Measurements from ENCODE around the gene DDA1.

The DDA1 gene

GRCh38 chr19:17330262-17331044 lies 21.1 kb downstream of the DDA1 start:
- DNase-seq, result no peak

- no peak for DNase-seq
Measured at GRCh38 chr19:17331045-17331558, 21.7 kb downstream of the DDA1 start.

- DNase-seq, result no peak
Measured at GRCh38 chr19:17332360-17332676, 23.0 kb downstream of the DDA1 start.

- DNase-seq, result peak; percentile 42
Measured at GRCh38 chr19:17332677-17333581, 23.6 kb downstream of the DDA1 start.

GRCh38 chr19:17333611-17334413 lies 24.4 kb downstream of the DDA1 start:
- DNase-seq, result peak; percentile 78

- DNase-seq, result peak; percentile 100
Measured at GRCh38 chr19:17334414-17335409, 25.3 kb downstream of the DDA1 start, which contains the start of gene ANO8. TSS of gene ANO8 (minus strand) at chr19:17334855. CDS start at chr19:17334670, 185 bp downstream.

GRCh38 chr19:17335575-17335974 lies 26.2 kb downstream of the DDA1 start:
- no peak for DNase-seq

- DNase-seq, result peak; percentile 99
Measured at GRCh38 chr19:17336872-17337674, 27.7 kb downstream of the DDA1 start, which contains the start of gene GTPBP3. TSS of gene GTPBP3 (plus strand) at chr19:17337553. CDS start at chr19:17337612, 59 bp downstream.

GRCh38 chr19:17337675-17338432 lies 28.5 kb downstream of the DDA1 start:
- no peak for DNase-seq

GRCh38 chr19:17338433-17339078 lies 29.2 kb downstream of the DDA1 start:
- no peak for DNase-seq

GRCh38 chr19:17339088-17339741 lies 29.9 kb downstream of the DDA1 start:
- DNase-seq, result no peak

GRCh38 chr19:17340302-17340870 lies 31.0 kb downstream of the DDA1 start:
- DNase-seq, result peak; percentile 47

GRCh38 chr19:17340871-17341357 lies 31.6 kb downstream of the DDA1 start:
- no peak for DNase-seq

- no peak for DNase-seq
Measured at GRCh38 chr19:17341386-17341785, 32.0 kb downstream of the DDA1 start.

- no peak for DNase-seq
Measured at GRCh38 chr19:17341845-17342244, 32.5 kb downstream of the DDA1 start.

GRCh38 chr19:17346109-17346671 lies 36.8 kb downstream of the DDA1 start:
- DNase-seq, result peak; percentile 19

GRCh38 chr19:17347361-17347760 lies 38.0 kb downstream of the DDA1 start:
- DNase-seq, result no peak

- no peak for DNase-seq
Measured at GRCh38 chr19:17347877-17348276, 38.5 kb downstream of the DDA1 start.

Measured in NCI-H226 (cell line).